ENCODE data around the gene IL34.
"Not testable (repeated sequence)": the region's sequence is repeated elsewhere in the genome, so short reads cannot be mapped to it uniquely, and the experiment has no call there.

IL34 gene

DNA sequence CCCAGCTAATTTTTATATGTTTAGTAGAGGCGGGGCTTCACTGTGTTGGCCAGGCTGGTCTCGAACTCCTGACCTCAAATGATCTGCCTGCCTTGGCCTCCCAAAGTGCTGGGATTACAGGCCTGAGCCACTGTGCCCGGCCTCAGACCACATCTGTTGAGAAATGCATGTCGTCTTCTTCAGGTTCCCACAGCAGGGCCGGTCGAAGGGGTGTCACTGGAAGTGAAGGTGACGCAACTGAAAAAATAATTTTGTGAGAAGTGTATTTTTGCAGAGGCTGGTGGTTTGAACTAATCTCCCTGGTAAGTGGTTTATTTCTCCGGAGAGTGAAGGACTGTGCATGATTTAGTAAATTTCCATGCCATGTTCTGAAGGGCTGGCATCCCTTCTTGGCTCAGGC, 33.4 kb upstream of the IL34 start:
- H3K36me3 Mint-ChIP-seq (ENCODE audit: low read depth), result no peaks in the 10 kb centered on the region
- no peak overlapping the region for H3K4me3 Mint-ChIP-seq
- H3K27ac Mint-ChIP-seq, result no peak overlapping the region
- no peaks in the 10 kb centered on the region for H3K4me1 Mint-ChIP-seq (ENCODE audit: low read depth)
- no peaks in the 10 kb centered on the region for H3K27me3 Mint-ChIP-seq (ENCODE audit: low read depth)
- H3K9me3 Mint-ChIP-seq, result no peaks in the 10 kb centered on the region

DNA sequence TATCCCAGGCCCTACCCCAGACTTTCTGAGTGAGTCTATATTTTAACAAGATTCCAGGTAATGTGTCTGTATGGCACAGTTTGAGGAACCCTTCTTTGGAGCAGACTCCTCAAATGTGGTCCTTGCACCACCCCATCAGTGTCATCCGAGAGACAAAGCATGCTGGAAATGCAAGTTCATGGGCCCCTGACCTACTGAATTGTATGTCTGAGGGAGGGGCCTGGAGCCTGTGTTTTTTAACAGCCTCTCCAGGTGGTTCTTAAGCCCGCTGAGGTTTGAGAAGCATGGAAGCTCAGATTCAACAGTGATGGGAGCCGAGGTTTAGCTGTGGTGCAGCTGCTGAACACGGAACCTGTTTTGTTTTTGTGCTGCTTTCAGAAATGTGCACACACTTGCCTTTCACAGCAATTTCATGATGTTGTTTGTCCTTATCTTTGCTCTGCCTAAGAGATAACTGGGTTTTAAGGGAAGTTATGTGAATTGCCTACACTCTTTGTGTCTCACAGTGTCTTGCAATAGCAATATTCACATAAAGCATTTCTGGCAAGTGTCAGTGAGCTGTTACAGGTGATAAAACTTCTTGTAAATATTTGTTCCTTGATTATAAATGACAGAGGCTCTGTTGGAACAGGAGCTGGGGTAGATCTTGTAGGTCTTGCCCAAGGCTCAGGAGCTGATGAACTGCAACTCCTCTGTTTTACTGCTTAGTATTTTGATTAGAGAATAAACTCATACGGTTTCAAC, 32.0 kb upstream of the IL34 start:
- Mint-ChIP-seq H3K4me3 (no peak overlapping the region), H3K36me3 (ENCODE audit: low read depth) (no peaks in the 10 kb centered on the region), H3K4me1 (ENCODE audit: low read depth) (no peaks in the 10 kb centered on the region), H3K9me3 (no peaks in the 10 kb centered on the region), H3K27ac (no peak overlapping the region), H3K27me3 (ENCODE audit: low read depth) (no peaks in the 10 kb centered on the region)

DNA sequence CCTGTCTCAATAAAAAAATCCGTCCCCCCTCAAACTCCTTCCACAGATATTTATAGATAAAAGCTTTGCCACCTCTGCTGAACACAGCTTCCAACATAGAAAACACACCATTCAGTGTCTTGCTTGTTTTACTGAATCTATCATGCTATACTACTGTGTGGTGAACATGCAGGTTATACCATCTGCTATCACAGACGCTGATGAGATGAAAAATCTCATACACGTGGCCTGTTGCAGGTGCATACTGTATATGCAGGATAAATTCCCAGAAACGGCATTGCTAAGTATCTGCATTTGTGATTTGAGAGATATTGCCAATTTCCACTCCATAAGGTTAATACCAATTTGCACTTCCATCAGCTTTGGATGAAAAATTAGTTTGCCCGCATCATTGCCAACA, 30.4 kb upstream of the IL34 start:
- Mint-ChIP-seq H3K4me1 (ENCODE audit: low read depth) (no peaks in the 10 kb centered on the region), H3K27me3 (ENCODE audit: low read depth) (no peaks in the 10 kb centered on the region), H3K4me3 (no peak overlapping the region), H3K9me3 (no peaks in the 10 kb centered on the region), H3K36me3 (ENCODE audit: low read depth) (no peaks in the 10 kb centered on the region), H3K27ac (no peak overlapping the region)

DNA sequence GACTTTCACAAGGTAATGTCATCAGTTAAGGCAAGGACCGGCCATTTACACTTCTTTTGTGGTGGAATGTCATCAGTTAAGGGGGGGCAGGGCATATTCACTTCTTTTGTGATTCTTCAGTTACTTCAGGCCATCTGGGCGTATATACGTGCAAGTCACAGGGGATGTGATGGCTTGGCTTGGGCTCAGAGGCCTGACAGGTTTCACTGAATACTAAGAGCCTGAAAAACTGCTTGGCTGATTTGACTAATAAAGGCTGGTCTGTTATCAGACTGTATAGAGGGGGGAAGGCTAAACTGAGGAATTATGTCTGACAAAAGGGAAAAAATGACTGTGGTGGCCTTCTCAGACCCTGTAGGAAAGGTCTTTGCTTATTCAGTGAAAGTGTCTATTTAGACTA, 24.5 kb upstream of the IL34 start:
- not testable (repeated sequence) for H3K4me1 Mint-ChIP-seq (ENCODE audit: low read depth); H3K9me3 Mint-ChIP-seq; H3K27ac Mint-ChIP-seq; H3K36me3 Mint-ChIP-seq (ENCODE audit: low read depth); H3K4me3 Mint-ChIP-seq
- H3K27me3 Mint-ChIP-seq (ENCODE audit: low read depth), result peaks cover 14% of the 10 kb centered on the region

DNA sequence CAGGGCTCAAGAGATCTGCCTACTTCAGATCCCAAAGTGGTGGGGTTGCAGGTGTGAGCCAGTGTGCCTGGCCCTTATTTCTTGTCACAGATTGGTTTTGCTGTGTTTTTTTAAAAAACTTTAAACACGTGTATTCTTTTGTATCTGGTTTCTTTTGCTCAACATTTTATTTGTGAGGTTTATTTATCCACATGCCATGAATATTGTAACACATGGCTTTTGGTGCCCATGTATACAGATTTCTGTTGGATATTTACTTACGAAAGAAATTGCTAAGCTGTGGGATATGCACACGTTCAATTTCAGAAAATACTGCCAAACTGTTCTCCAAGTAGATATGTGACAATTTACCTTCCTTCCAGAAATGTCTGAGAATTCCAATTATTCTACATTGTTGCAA, 18.7 kb upstream of the IL34 start:
- Mint-ChIP-seq H3K4me3 (no peak overlapping the region), H3K27me3 (ENCODE audit: low read depth) (peaks cover 19% of the 10 kb centered on the region), H3K9me3 (peaks cover 5% of the 10 kb centered on the region), H3K4me1 (ENCODE audit: low read depth) (no peaks in the 10 kb centered on the region), H3K36me3 (ENCODE audit: low read depth) (no peaks in the 10 kb centered on the region), H3K27ac (no peak overlapping the region)

DNA sequence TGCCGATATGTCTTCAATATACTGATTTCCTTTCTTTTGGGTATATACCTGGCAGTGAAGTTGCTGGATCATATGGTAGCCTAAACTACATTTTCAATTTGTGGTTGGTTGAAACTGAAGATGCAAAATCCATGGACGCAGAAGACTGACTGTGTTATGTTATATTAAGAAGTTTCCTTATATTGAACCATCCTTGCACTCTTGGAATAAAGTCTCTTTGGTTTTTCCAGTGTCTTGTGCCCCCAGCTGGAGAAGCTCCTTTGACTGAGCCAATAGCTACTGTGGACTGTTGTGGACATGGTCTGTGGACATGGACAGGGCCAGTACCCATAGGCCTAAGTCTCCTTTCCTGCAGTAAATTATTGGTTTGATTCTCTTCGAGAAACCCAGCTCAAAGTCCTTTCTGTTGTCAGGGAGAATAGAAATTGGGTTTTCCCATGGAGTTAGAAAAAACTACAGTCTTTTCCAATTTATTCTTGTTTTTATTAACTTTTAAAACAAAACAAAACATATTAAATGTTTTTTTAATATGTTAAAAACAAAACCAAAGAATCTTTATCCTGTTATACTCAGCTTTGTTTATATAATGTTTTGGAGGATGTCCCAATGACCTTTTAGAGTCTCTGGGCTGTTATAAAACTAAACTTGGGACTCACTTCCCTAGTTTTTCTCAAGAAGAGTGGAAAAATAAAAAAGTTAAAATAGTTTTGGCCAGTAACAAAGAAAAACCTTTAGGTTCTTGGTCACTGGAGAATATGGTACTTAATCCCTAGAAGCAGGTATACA, 15.2 kb upstream of the IL34 start:
- H3K4me1 Mint-ChIP-seq (ENCODE audit: low read depth), result no peaks in the 10 kb centered on the region
- H3K4me3 Mint-ChIP-seq, result no peak overlapping the region
- peaks cover 5% of the 10 kb centered on the region for H3K9me3 Mint-ChIP-seq
- peaks cover 6% of the 10 kb centered on the region for H3K27me3 Mint-ChIP-seq (ENCODE audit: low read depth)
- H3K36me3 Mint-ChIP-seq (ENCODE audit: low read depth), result no peaks in the 10 kb centered on the region
- no peak overlapping the region for H3K27ac Mint-ChIP-seq

DNA sequence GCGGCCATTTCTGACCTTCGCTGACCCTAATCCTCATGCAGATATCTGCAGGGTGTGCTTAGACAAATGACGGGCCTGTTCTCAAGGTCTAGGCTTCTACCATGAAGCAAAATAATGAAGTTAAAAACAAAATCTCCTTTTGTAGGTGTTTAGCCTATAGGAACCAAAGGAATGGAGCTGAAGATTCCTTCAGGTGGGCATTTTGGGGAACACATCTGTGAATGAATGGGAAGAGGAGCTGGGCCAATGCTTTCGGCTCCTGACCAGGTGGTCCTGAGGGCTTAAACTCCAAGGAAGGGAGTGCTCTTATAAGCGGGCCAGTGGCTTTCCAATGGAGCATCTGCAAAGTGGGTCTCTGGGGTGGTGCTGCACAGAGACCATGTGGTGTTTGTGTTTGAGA, 14.1 kb upstream of the IL34 start:
- Mint-ChIP-seq H3K4me3 (no peak overlapping the region), H3K9me3 (peaks cover 5% of the 10 kb centered on the region), H3K36me3 (ENCODE audit: low read depth) (no peaks in the 10 kb centered on the region), H3K4me1 (ENCODE audit: low read depth) (no peaks in the 10 kb centered on the region), H3K27ac (no peak overlapping the region), H3K27me3 (ENCODE audit: low read depth) (peaks cover 6% of the 10 kb centered on the region)

DNA sequence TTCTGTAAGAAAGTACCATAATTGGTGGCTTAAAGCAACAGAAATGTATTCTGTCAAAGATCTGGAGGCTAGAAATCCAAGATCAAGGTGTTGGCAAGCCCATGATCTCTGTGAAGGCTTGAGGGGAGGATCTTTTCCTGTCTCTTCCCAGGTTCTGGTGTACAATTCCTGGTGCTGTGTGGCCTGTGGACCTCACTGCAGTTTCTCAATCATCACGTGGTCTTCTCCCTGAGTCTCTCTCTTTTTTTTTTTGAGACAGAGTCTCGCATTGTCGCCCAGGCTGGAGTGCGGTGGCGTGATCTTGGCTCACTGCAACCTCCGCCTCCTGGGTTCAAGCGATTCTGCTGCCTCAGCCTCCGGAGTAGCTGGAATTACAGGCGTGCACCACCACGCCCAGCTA, 12.7 kb upstream of the IL34 start:
- H3K27ac Mint-ChIP-seq; H3K9me3 Mint-ChIP-seq; H3K36me3 Mint-ChIP-seq (ENCODE audit: low read depth); H3K4me3 Mint-ChIP-seq; H3K27me3 Mint-ChIP-seq (ENCODE audit: low read depth); H3K4me1 Mint-ChIP-seq (ENCODE audit: low read depth): not testable (repeated sequence)

DNA sequence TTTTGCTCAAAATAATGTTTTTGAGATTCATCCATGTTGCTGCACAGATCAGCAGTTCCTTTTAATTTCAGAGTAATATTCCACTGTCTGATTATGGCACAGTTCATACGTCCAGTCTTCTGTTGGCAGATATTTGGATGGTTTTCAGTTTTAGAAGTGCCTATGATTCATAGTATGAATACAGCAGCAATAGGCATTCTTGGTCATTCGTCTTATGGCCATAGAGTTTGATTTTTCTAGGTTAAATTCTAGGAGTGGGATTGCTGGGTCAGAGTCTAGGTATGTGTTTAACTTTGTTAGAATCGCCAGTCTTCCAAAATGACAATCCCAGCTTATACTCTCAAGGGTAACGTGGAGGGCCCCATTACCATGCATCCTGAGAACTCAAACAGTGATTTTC, 11.5 kb upstream of the IL34 start:
- peaks cover 5% of the 10 kb centered on the region for H3K9me3 Mint-ChIP-seq
- H3K27me3 Mint-ChIP-seq (ENCODE audit: low read depth), result peaks cover 4% of the 10 kb centered on the region
- H3K4me3 Mint-ChIP-seq, result no peak overlapping the region
- no peak overlapping the region for H3K27ac Mint-ChIP-seq
- H3K4me1 Mint-ChIP-seq (ENCODE audit: low read depth), result no peaks in the 10 kb centered on the region
- H3K36me3 Mint-ChIP-seq (ENCODE audit: low read depth), result no peaks in the 10 kb centered on the region

DNA sequence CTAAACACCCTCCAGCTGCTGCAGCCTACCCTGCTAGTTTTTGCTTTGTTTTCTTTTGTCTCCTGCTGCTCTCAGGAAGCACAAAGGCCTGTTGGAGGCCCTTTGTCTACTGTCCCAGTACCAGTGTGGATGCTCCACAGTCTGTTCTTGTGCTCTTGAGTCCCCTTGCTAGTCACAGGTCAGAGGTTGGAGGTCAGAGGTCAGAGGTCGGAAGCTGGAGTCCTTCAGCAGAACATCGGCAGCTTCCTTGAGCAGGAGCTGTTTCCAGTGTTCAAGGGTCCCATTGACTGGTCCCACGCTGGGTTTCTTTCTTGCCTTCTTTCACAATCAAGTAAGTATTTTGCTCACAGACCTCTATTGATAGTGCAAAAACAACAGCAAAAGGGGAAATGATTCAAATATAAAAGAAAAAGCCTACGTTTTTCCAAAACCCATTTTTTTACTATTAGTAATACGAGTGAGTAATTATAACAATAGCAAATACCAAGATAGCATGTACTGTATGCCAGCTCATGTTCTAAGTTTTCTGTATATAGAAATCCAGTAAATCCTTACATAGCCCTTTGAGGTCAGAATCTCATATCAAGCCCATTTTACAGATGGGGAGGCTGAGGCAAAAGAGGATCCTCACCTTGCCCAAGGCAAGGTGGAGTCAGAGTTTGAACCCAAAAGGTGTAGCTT, 10.9 kb upstream of the IL34 start:
- no peaks in the 10 kb centered on the region for H3K36me3 Mint-ChIP-seq (ENCODE audit: low read depth)
- H3K4me1 Mint-ChIP-seq (ENCODE audit: low read depth), result no peaks in the 10 kb centered on the region
- no peak overlapping the region for H3K4me3 Mint-ChIP-seq
- peaks cover 5% of the 10 kb centered on the region for H3K9me3 Mint-ChIP-seq
- no peaks in the 10 kb centered on the region for H3K27me3 Mint-ChIP-seq (ENCODE audit: low read depth)
- H3K27ac Mint-ChIP-seq, result no peak overlapping the region

DNA sequence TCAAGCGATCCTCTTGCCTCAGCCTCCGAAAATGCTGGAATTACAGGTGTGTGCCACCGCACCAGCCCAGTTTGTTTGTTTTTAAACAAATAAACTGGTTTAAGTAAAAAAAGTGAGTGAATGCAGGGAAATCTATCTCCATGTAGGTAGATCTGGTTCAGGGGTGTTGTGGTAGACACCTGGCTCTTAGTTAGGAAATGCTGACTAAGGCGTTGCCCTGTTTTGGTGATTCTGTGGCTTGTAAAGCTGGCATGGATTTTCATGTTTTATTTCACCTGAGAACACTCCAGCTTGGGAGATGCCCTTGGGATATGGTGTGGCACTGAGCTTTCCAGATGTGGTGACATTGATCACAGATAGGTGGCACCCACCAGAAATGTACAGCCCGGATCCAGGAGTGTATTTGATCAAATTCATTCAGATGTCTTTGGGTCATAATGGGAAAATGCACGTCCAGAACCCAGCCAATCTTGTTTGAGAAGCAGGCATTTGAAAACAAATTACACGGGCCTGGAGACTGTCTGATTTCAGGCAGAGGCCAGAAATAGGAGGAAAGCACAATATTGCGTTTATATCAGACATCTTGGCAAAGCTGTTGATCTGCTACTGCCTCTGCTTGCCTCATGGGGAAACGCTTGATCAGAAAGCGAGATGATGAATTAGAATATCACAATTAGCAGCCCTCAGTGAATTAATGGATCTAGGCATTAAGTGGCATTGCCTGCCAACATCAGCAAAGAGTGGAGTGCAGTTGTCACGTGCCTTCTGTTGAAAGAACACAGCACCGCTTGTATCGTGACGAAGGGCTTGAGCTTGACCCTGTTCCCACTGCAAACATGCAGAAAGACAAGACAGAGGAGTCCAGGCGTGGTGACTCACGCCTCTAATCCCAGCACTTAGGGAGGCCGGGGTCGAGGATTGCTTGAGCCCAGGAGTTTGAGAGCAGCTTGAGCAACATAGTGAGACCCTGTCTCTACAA, 7.3 kb upstream of the IL34 start:
- no peaks in the 10 kb centered on the region for H3K36me3 Mint-ChIP-seq (ENCODE audit: low read depth)
- H3K27ac Mint-ChIP-seq, result no peak overlapping the region
- no peak overlapping the region for H3K4me3 Mint-ChIP-seq
- H3K4me1 Mint-ChIP-seq (ENCODE audit: low read depth), result no peaks in the 10 kb centered on the region
- peaks cover 10% of the 10 kb centered on the region for H3K27me3 Mint-ChIP-seq (ENCODE audit: low read depth)
- H3K9me3 Mint-ChIP-seq, result no peaks in the 10 kb centered on the region

DNA sequence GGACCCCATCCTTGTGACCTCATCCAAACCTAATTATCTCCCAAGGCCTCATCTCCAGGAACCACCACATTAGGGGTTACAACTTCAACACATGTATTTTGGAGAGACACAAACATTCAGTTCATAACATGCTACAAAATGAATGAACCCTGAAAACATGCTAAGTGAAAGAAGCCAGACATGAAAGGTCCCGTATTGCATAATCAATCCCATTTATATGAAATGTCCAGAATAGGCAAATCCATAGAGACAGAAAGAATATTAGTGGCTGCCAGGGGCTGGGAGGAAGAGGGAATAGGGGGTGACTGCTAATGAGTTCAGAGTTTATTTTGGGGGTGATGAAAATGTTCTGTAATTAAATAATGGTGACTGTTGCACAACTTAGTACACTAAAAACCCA, 3.7 kb upstream of the IL34 start:
- Mint-ChIP-seq H3K36me3 (ENCODE audit: low read depth) (no peaks in the 10 kb centered on the region), H3K27ac (no peak overlapping the region), H3K4me3 (no peak overlapping the region), H3K9me3 (no peaks in the 10 kb centered on the region), H3K27me3 (ENCODE audit: low read depth) (peaks cover 10% of the 10 kb centered on the region), H3K4me1 (ENCODE audit: low read depth) (no peaks in the 10 kb centered on the region)

DNA sequence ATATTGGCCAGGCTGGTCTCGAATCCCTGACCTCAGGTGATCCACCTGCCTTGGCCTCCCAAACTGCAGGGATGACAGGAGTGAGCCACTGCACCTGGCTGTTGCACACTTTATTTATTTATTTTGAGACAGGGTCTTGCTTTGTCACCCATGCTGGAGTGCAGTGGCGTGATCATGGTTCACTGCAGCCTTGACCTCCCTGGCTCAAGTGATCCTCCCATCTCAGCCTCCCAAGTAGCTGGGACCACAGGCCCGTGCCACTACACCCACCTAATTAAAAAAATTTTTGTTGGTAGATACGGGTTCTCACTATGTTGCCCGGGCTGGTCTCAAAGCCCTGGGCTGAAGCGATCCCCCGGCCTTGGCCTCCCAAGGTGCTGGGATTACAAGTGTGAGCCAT, 3.1 kb upstream of the IL34 start:
- not testable (repeated sequence) for H3K36me3 Mint-ChIP-seq (ENCODE audit: low read depth)

More for the DNA sequence above, 3.1 kb upstream of the IL34 start:
- H3K4me1 Mint-ChIP-seq (ENCODE audit: low read depth); H3K27ac Mint-ChIP-seq; H3K4me3 Mint-ChIP-seq; H3K9me3 Mint-ChIP-seq: not testable (repeated sequence)
- peaks cover 10% of the 10 kb centered on the region for H3K27me3 Mint-ChIP-seq (ENCODE audit: low read depth)
